ENCODE measurements around the gene SLC16A10.

DNA sequence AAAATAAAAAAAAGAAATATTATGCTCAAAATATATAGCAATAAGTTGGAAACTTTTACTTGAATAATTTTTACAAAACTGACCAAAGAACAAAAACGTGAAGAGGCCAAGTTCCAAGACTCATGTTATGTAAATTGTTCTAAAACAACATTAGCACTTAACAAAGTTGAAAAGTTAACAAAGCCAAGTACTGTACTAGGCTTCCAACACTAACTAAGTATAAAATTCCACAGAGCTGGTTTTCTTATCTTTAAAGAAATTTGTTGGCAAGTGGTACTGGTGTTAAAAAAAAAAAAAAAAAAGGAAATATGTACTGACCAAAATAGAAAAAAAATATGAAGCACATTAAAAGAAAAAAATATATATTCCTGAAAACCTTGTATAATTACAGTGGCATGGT lies 127.8 kb downstream of the SLC16A10 start:
- TF ChIP-seq, protein P1, sequence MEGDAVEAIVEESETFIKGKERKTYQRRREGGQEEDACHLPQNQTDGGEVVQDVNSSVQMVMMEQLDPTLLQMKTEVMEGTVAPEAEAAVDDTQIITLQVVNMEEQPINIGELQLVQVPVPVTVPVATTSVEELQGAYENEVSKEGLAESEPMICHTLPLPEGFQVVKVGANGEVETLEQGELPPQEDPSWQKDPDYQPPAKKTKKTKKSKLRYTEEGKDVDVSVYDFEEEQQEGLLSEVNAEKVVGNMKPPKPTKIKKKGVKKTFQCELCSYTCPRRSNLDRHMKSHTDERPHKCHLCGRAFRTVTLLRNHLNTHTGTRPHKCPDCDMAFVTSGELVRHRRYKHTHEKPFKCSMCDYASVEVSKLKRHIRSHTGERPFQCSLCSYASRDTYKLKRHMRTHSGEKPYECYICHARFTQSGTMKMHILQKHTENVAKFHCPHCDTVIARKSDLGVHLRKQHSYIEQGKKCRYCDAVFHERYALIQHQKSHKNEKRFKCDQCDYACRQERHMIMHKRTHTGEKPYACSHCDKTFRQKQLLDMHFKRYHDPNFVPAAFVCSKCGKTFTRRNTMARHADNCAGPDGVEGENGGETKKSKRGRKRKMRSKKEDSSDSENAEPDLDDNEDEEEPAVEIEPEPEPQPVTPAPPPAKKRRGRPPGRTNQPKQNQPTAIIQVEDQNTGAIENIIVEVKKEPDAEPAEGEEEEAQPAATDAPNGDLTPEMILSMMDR (IDR thresholded peaks at IDR 0.05), result no peak
- no peak for TF ChIP-seq POLR2A (IDR thresholded peaks at IDR 0.05)
